NCI-H748 (cell line): Measurements from ENCODE around the gene PFKL.

Experiments used
- DNase-seq: peaks from one replicate; lab custom pipeline; 2025; ENCODE audit not compliant: unreplicated experiment; lab: John Stamatoyannopoulos, UW

PFKL gene

DNA sequence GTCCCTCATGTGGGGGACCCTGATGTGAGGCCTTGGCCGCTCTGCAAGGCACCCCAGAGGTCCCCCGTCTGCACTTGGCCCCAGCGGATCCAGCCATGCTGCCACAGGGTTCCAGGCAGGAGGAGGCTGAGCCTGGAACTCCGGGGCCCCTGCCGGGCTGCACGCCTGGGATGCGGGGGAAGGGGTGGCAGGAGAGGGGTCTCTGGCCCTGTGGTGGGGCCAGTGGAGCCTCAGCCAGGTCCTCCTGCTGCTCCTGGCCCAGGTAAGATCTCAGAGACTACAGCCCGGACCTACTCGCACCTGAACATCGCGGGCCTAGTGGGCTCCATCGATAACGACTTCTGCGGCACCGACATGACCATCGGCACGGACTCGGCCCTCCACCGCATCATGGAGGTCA, 12.9 kb downstream of the PFKL start:
- DNase-seq = no peak

DNA sequence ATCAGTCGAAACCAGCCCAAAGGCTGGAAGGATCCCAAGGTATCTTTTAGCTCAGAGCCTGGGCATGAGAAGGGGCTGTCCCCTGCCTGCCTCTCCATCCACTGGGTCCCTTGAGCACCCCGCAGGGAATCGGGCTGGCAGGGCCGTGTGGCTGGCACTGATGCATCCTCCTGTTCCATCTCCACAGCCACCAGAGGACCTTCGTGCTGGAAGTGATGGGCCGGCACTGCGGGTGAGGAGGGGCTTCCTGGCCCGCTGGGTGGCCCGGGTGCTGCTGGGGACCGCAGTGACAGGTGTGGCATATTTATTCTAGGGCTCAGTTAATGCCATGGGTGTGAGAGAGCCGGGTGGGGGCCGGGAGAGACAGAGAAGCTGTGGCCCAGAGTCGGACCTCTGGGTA, 13.6 kb downstream of the PFKL start:
- no peak for DNase-seq

DNA sequence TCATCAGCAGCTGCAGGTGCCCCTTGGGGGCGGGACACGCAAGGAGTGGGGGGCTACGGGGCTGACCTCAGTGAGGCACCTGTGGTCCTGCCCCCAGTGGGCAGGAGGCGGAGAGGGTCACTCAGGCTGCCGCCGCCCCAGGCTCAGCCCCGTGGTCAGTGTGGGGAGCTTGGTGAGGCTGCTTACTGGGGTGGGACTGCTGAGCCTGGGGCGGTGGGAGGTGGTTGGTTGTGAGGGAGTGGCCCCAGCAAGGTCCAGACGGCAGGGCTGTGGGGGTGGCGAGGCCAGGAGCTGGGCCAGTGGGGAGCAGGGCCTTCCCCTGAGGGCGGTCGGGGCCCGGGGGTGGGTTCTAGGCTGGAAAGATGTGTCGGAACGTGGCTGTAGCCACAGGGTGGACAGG, 14.3 kb downstream of the PFKL start:
- DNase-seq = no peak

DNA sequence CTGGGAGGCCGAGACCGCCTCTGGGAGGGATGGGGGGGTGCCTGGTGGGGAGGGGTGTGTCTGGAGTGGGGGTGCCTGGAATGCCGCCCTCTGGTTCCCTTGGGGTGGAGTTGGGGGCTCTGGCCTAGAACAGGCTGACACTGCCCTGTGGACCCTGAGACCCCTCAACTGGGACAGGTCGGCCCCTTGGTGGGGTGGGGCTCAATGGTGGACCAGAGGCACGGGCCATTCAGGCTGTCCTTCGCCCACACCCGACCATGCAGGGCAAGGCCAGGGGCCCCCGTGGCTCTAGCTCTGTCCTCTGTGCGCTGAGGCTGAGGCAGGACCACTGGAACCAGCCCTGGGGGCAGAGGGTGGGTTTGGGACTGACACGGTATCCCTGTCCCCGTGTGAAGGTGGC, 14.7 kb downstream of the PFKL start:
- no peak for DNase-seq

DNA sequence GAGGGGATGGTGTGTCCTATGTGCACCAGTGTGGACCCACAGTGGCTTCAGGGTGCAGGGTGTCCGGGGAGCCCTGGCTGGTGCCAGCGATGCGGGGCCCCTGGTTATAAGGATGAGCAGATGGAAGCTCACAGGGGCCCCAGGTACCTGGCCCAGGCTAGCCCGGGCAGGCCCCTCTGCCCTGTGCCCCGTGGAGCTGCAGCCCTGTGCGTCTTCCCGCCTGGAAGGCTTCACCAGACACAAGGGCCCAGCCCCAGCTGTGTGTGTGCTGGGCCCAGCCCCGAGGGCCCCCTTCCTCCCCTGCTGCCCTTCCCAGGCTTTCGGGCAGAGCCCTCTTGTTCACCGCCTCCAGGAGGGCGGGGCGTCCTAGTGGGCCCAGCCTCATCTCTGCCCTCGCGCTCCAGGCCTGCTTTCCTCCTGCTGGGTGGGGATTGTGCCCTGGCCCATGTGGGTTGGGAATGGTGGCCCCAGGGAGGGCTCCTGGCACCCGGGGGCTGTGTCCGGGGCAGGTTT, 15.9 kb downstream of the PFKL start:
- DNase-seq = no peak

DNA sequence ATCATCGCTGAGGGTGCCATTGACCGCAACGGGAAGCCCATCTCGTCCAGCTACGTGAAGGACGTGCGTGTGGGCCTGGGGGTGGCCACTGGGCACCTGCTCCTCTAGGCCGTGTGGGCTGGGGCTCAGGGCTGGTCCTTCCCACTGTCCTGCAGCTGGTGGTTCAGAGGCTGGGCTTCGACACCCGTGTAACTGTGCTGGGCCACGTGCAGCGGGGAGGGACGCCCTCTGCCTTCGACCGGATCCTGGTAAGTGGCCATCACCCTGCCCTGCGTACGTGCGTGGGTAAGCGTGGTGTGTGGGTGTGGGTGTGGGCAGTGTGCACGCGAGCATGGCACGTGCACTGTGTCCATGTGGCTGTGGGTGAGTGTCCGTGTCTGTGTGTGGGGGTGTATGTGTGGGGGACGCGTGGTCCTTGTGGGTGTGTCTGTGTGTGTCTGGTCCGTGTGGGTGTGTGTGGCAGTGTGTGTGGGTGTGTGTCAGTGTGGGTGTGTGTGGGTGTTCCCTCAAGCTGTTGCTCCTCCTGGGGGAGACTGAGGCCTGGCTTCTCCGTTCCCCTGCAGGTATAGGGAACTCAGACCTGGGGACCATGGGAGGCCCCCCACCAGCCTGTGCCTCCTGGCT, 16.5 kb downstream of the PFKL start:
- DNase-seq = no peak

DNA sequence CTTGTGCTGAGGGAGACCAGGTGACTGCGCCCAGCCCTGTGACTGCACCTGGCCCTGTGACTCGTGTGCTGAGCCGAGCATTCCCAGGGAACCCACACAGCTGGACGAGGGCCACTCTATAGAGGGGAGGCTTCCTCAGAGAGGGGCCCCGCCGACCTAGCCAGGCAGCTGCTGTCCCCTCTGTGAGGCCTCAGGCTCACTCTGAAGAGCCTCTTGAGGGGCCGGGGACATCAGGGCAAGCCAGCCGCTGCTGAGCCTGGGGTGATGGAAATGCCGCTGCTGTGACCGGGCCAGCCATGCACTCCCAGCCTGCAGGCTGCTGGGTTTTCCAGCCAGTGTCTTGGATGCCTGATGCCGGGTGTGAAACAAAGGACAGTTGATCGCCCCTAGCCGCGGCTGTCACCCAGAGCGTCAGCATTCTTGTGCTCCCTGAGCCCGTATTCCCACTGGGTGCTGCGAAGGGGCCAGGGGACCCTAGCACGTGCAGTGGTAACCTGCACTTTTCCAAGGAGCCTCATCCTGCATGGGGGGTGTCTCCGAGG, 17.5 kb downstream of the PFKL start:
- DNase-seq = no peak

DNA sequence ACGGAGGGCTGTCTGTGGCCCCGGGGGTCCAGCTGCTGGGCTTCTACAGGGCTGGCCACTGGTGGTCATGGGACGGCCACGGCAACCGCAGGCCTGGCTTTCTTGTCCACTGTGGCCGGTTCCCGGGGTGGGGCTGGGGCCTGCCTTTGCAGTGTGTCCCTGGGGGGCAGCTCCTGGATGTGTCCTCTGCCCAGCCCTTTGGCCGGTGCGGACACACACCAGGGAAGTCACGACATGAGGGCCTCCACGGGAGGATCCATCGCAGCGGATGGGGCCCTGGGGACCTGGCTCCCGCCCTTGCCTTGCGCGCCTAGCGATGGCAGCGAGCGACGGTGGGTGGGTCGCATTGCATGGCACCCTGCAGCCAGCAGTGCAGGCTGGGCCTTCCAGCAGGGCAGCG, 18.0 kb downstream of the PFKL start:
- no peak for DNase-seq

DNA sequence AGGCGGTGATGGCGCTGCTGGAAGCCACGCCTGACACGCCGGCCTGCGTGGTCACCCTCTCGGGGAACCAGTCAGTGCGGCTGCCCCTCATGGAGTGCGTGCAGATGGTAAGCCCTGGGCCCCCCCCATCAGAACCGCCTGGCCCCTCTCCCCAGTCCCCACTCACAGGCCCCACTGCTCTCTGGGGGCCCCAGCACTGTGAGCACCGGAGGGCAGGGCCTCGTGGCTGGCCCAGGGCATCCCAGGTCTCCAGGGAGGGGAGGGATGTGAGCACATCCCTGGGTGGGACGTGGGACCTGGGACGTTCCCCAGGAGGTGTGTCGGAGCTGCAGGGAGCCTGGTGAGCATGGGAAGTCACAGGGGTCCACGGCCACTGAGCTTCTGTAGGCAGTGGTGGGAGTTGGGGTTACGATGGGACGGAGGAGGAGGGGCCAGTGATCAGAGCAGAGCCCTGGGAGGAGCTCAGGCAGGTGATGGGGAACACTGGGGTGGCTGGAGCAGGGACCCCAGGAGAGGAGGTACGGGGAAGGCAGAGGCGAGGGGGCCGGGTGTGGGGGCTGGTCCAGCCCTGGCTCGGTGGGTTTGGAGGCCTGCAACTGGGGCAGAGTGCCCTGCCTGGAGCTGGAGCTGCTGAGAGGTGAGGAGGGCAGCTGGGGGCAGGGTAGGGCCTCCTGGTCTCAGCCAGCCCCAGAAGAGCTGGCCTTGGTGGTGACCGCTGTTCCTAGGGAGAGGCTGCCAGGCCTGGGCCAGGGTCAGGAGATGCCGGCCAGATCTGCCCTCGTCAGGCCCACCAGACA, 18.8 kb downstream of the PFKL start:
- DNase-seq = no peak

DNA sequence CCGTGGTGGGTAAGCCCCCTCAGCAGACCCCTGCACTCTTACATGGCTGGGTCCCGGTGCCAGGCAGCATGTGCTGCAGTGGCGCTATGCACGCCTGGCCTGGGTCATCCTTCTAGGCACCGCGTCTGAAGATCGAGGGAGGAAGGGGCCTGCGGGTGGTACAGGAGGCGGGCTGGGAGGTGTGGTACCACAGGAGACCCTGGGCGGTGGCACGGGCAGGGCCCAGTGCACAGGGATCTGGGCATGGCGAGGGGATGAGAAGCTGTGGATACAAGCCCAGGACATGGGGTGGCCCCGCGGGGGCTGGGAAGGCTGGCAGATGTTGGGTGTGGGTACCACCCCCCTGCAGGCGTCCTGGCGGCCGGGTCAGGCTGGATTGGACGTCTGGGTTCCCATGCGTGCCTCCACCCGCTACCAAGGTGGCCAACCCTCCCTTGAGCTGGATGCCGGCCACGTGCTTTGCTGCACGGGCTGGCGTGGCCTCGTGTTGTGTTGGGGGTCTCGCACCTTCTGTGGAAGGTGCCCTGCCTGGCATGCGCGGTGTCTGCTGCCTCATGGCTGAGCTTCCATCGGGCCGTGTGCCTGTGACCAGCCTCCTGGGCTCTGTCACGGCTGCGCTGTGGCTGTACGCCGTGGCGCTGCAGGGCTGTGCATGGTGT, 19.7 kb downstream of the PFKL start:
- no peak for DNase-seq

DNA sequence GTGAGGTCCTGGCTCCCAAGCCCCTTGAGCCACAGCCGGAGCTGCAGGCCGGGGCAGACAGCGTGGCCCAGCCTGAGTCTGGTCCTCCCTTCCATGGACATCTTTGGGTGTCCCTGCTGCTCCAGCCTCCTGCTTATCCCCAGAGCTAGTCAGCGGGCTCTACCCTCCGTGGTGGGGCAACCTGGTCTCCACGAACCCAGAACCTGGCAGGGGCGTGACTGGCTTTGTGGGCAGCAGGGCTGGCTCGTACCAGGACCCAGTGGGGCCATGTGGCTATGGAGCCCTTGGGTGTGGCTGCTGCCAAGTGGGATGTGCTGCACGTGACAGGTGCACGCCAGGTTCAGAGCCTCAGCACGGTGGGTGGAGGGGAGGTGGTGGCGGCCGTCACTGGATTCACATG, 21.0 kb downstream of the PFKL start:
- no peak for DNase-seq

DNA sequence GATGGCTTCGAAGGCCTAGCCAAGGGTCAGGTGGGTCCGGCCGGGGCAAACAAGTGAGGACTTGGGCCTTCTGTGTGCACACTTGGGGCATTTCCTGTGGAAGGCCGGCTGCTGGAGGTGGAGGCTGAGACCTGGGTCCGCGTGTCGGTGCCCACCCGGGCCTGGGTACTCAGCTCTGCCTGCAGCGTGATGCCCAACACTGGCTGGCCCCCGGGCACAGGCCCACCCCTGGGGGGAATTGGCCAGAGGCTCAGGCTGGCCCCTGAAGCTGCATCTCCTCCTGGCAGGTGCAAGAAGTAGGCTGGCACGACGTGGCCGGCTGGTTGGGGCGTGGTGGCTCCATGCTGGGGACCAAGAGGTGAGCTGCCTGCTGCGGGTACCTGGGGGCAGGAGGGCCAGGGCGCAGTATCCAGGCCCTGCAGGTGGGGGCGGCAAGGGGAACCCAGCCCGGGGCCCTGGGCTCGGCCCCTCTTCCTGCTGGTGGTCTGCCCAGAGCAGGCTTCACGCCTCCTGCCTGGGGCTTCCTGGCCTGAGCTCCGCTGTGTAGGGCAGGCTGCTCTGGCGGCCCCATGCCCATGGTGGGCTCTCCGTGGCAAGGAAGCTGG, 22.1 kb downstream of the PFKL start:
- no peak for DNase-seq

DNA sequence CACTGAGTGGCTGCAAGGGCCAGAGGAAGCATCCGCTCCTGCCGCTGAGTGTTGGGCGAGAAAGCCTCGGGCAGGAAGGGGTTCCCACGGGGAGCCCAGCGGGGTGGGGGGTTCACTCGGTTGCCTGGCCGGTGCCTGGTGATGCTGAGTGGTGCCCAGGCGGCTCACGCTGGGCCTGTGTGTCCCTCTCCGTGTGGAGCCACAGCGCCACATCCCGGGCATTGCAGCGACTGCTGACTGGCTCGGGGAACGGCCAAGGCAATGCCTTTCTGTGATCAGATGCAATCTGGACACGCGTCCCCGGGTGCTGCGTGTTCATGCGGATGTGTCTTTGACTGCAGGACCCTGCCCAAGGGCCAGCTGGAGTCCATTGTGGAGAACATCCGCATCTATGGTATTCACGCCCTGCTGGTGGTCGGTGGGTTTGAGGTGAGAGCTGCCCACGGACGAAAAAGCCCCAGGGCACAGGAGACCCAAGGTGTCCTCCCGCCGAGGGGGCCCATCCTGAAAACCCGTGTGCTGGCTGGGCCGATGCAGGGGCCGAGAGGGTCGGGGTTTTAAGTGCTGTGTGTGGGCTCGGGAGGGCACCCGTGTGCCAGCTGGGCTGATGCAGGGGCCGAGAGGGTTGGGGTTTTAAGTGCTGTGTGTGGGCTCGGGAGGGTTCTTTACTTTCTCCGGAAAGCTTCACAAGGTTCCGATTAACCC, 22.9 kb downstream of the PFKL start:
- DNase-seq = no peak

DNA sequence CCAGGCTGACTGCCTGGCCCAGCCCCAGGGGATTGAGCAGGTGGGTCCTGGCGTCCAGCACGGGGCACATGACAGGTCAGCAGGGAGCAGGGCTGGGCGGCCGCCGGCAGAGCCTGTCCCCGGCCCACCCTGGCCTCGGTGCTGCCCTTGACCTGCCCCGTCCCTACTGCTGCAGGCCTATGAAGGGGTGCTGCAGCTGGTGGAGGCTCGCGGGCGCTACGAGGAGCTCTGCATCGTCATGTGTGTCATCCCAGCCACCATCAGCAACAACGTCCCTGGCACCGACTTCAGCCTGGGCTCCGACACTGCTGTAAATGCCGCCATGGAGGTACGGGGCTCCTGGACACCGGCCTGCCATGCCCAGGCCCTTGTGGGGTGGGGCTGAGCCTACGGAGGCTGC, 23.7 kb downstream of the PFKL start:
- DNase-seq = no peak

DNA sequence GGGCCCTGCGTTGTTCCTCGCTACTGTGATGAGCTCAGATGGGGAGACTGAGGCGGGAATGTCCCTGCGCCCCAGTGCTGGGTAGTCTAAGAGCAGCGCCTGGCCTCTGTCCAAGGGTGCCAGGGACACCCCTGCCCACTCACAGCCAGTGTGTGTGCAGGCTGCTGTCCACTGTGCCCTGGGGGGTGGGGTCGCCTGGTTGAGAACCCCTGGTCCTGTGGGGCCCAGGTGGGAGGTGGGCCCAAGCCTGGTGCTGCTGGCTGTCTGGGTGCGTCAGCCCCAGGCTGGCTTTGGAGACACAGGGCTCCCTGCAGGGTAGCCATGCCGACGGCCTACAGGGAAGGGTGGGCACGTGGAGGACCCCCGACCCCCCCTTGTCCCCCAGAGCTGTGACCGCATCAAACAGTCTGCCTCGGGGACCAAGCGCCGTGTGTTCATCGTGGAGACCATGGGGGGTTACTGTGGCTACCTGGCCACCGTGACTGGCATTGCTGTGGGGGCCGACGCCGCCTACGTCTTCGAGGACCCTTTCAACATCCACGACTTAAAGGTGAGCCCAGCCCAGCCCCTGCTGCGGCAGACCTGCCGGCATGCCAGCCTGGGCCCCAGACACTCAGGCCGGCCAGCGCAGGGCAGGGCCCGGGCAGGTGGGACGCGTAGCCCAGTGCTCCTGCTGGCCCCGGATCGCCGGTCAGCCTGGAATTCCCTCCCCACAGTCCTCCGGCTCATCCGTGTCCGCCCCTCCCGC, 24.4 kb downstream of the PFKL start:
- no peak for DNase-seq

DNA sequence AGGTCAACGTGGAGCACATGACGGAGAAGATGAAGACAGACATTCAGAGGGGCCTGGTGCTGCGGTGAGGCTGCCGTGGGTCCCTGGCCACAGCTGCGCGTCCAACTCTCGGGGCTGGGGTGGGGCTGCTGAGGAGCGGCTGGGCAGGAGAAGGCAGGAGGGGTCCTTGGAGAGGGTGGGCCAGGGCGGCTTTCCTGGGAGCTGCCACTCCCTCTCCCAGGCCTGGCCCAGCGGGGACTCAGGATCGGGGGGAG, 24.9 kb downstream of the PFKL start:
- DNase-seq = no peak

DNA sequence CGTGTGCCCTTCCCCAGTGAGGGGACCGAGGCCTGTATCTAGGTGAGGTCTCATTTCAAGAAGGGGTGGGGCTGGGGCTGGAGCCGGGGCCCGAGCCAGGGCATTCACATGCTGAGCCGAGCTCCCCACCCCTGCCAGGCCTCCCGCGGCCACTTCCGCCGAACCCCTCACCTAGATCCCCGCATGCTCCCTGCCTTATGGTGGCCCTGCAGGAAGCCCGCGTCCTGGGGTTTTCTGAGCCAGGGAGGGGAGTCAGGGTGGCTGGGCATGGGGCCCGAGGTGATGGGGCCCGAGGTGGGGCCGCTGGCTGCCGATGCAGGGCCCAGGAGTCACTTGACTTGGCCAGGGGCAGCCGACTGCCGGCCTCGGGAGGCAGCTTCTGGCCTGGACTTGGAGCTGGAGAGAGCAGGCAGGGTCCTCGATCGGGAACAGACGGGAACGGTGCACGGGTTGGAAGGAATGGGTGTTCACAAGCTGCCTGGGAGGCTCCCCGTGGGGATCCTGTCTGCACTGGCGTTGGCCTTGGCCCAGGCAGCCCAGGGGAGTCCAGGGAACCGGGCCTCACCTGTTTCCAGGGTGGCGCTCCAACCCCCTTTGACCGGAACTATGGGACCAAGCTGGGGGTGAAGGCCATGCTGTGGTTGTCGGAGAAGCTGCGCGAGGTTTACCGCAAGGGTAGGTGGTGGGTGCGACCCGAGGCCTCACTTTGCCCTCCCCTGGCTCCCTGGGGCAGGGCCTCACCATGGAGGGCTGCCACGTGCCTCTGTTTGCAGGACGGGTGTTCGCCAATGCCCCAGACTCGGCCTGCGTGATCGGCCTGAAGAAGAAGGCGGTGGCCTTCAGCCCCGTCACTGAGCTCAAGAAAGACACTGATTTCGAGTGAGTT, 25.8 kb downstream of the PFKL start:
- no peak for DNase-seq

DNA sequence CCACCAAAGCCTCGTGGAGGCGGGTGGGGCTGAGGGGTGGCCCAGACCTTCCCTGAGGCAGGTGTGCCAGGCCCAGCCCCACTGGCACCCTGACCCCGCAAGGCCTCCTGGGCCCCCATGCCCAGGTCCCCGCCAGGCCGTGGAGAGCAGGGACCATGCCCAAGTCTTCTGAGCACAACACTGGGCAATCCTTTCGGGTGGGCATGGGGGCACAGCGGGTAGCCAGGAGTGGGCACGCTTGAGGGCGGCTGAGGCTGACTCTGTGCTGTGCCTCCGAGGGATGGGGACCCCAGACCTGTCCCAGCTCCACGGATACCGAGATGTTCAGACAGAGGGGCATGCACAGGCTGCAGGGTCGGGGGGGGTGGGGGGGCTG, 26.4 kb downstream of the PFKL start:
- no peak for DNase-seq
